ENCODE data around the gene CAP2.
"Not testable (repeated sequence)": the region's sequence is repeated elsewhere in the genome, so short reads cannot be mapped to it uniquely, and the experiment has no call there.

CAP2 gene

DNA sequence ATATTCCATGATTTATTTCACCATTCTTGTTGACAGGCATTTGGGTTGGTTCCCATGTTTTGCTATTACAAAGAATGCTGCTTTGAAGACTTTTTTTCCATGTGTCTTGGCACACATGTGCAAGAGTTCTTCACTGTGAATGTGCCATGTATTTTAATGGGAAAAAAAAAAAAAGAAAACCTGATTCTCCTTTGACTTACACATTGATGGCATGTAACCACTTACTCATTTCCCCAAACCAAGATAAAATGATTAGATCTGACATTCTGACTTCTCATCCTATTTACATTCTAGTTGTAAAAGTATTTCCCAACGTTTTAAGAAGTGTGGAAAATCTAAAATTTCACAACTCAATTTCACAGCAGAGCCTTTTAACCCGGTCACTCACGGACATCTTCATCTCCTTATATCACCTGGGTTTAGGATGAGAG is 4.4 kb downstream of the CAP2 start:
- TF ChIP-seq CTCF (IDR thresholded peaks at IDR 0.05; ENCODE audit: insufficient read depth, low read length, poor library complexity, severe bottlenecking): no peak
- no peaks in the 10 kb centered on the region for H3K36me3 ChIP-seq (ENCODE audit: control insufficient read depth, insufficient read depth, low read length)
- peaks cover 2% of the 10 kb centered on the region; the same call in 1 of the 2 replicates for H3K27me3 ChIP-seq (replicated peaks; ENCODE audit: control insufficient read depth, insufficient read depth, low read length)
- H3K4me3 ChIP-seq (replicated peaks; ENCODE audit: low read depth, low read length): no peak overlapping the region
- no peak for DNase-seq (ENCODE audit: extremely low read depth, insufficient read length)

DNA sequence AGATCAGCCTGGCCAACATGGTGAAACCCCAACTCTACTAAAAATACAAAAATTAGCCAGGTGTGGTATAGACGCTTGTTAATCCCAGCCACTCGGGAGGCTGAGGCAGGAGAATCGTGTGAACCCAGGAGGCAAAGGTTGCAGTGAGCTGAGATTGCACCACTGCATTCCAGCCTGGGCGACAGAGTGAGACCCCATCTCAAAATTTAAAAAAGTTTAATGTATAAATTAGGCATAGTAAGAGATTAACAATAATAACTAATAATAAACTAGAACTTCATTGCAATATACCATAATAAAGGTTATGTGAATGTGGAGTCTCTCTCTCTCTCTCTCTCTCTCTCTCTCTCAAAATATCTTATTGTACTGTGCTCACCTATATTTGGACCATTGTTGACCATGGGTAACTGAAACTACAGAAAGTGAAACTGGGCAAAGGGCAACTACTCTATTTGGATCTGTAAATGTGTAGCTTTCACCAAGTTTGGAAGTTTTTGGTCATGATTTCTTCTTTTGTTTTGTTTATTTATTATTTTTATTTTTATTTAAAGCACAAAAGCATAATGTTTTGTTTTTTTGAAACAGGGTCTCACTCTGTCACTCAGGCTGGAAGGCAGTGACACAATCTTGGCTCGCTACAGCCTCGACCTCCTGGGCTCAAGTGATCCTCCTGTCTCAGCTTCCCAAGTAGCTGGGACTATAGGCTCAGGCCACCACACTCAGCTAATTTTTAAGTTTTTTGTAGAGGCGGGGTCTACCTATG is 12.0 kb downstream of the CAP2 start:
- H3K36me3 ChIP-seq (ENCODE audit: control insufficient read depth, insufficient read depth, low read length); DNase-seq (ENCODE audit: extremely low read depth, insufficient read length); H3K27me3 ChIP-seq (replicated peaks; ENCODE audit: control insufficient read depth, insufficient read depth, low read length); H3K4me3 ChIP-seq (replicated peaks; ENCODE audit: low read depth, low read length): not testable (repeated sequence)

- Histone ChIP-seq H3K27me3 (replicated peaks; ENCODE audit: control insufficient read depth, insufficient read depth, low read length) (no peaks in the 10 kb centered on the region), H3K4me3 (replicated peaks; ENCODE audit: low read depth, low read length) (no peak overlapping the region), H3K36me3 (ENCODE audit: control insufficient read depth, insufficient read depth, low read length) (no peaks in the 10 kb centered on the region)
- TF ChIP-seq CTCF (IDR thresholded peaks at IDR 0.05; ENCODE audit: insufficient read depth, low read length, poor library complexity, severe bottlenecking): no peak
- DNase-seq (ENCODE audit: extremely low read depth, insufficient read length): no peak
Measured at GRCh38 chr6:17405944-17406245, 12.5 kb downstream of the CAP2 start.

- no peak for TF ChIP-seq CTCF (IDR thresholded peaks at IDR 0.05; ENCODE audit: insufficient read depth, low read length, poor library complexity, severe bottlenecking)
- Histone ChIP-seq H3K27me3 (replicated peaks; ENCODE audit: control insufficient read depth, insufficient read depth, low read length) (no peaks in the 10 kb centered on the region), H3K36me3 (ENCODE audit: control insufficient read depth, insufficient read depth, low read length) (no peaks in the 10 kb centered on the region), H3K4me3 (replicated peaks; ENCODE audit: low read depth, low read length) (no peak overlapping the region)
- DNase-seq (ENCODE audit: extremely low read depth, insufficient read length): no peak
Measured at GRCh38 chr6:17408081-17408480, 14.7 kb downstream of the CAP2 start.

- no peaks in the 10 kb centered on the region for H3K36me3 ChIP-seq (ENCODE audit: control insufficient read depth, insufficient read depth, low read length)
- no peak for DNase-seq (ENCODE audit: extremely low read depth, insufficient read length)
- no peak overlapping the region for H3K4me3 ChIP-seq (replicated peaks; ENCODE audit: low read depth, low read length)
- H3K27me3 ChIP-seq (replicated peaks; ENCODE audit: control insufficient read depth, insufficient read depth, low read length): no peaks in the 10 kb centered on the region
- TF ChIP-seq CTCF (IDR thresholded peaks at IDR 0.05; ENCODE audit: insufficient read depth, low read length, poor library complexity, severe bottlenecking): no peak
Measured at GRCh38 chr6:17410281-17410680, 16.9 kb downstream of the CAP2 start.

DNA sequence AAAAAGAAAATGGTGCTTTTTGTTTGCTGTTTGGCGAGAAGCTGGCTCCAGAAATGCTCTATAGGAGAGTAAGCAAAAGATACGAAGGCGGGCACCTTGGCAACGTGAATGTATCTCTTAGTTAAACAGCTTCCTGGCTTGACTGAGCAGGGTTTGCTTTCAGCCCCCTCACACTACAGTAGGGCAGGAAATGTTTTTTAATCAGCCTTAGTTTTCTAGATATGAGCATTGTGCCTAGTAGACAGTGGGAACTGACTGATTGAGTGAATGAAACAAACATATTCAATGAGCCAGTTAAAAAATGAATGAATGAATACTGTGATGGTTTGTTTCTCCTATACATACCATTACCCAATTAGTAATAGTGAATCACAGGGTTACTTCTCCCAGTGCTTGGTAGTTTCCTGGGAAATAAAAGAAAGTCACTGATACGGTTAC is 19.9 kb downstream of the CAP2 start:
- no peak for DNase-seq (ENCODE audit: extremely low read depth, insufficient read length)
- Histone ChIP-seq H3K27me3 (replicated peaks; ENCODE audit: control insufficient read depth, insufficient read depth, low read length) (no peaks in the 10 kb centered on the region), H3K36me3 (ENCODE audit: control insufficient read depth, insufficient read depth, low read length) (no peaks in the 10 kb centered on the region), H3K4me3 (replicated peaks; ENCODE audit: low read depth, low read length) (no peak overlapping the region)
- TF ChIP-seq CTCF (IDR thresholded peaks at IDR 0.05; ENCODE audit: insufficient read depth, low read length, poor library complexity, severe bottlenecking): no peak

GRCh38 chr6:17414395-17414794 is 21.0 kb downstream of the CAP2 start:
- not testable (repeated sequence) for H3K27me3 ChIP-seq (replicated peaks; ENCODE audit: control insufficient read depth, insufficient read depth, low read length); H3K4me3 ChIP-seq (replicated peaks; ENCODE audit: low read depth, low read length); DNase-seq (ENCODE audit: extremely low read depth, insufficient read length); H3K36me3 ChIP-seq (ENCODE audit: control insufficient read depth, insufficient read depth, low read length)
